HCT116 (cell line): ENCODE results near the gene CYP11A1. TPM values are rescaled to one million over a fixed set of nuclear protein-coding genes. Genes with fewer than 3 reads are reported as not detected.

Source experiments
- ATAC-seq: fragments of 200-7000 bp; cut with Tn5 transposase; 2 replicates; pipeline ENCODE4 v1.9.1; 2020; ENCODE audit warnings: mild to moderate bottlenecking, moderate library complexity
- BruUV-seq: library from RNA; stranded (reverse); fragments of 400-500 nt; replicated peaks from 2 replicates; lab custom pipeline; 2021; lab: Mats Ljungman, UMichigan
- CTCF ChIA-PET: fragments of 300-600 bp; sonication (Branson Sonifier 250); formaldehyde crosslinking; loops from one replicate; lab custom pipeline; 2021; ENCODE audit warnings: antibody characterized with exemption; lab: Charles Lee
- POLR2A ChIA-PET: fragments of 300-600, 350-600 bp; sonication (Branson Sonifier 250); formaldehyde crosslinking; loops from one replicate; lab custom pipeline; 2021; ENCODE audit warnings: antibody characterized with exemption; lab: Charles Lee
- RAD21 ChIA-PET, 2 experiments: fragments of 300-600 bp; sonication (Branson Sonifier 250); formaldehyde crosslinking; loops; one replicate each; lab custom pipeline; 2023; ENCODE audit warnings: low total read pairs in 2 of 2; ENCODE audit not compliant: uncharacterized antibody in 2 of 2, unreplicated experiment in 2 of 2, low non-redundant PET in 1 of 2; lab: Charles Lee
- DNase-seq: peaks from one replicate; pipeline ENCODE4 v3.0.0-alpha.2; 2010; ENCODE audit warnings: low read depth, low spot score
- H2AFZ ChIP-seq: fragments of 200-600 bp; shearing (Covaris generic), sonication (generic); 2 replicates; pipeline ENCODE4 v1.6.1; 2017; ENCODE audit warnings: low read depth, mixed run types, mixed read lengths, antibody characterized with exemption, low read length; ENCODE audit not compliant: poor library complexity, severe bottlenecking
- H3K27ac ChIP-seq: 2 replicates; pipeline ENCODE4 v1.5.1; 2012; ENCODE audit warnings: low read depth, low read length
- H3K27me3 ChIP-seq: fragments of 200-600 bp; sonication (generic); 2 replicates; pipeline ENCODE4 v1.6.1; 2016; ENCODE audit warnings: mixed run types, low read length, mixed read lengths; ENCODE audit not compliant: insufficient read depth
- H3K36me3 ChIP-seq, 2 experiments: fragments of 200-500 bp in 1 of 2; fragments of 200-600 bp in 1 of 2; sonication (Bioruptor generic) in 1 of 2; sonication (generic) in 1 of 2; 2 replicates each; pipeline versions ENCODE4 v1.5.1 to v1.6.1; 2014 to 2016; ENCODE audit warnings: low read length in 2 of 2, inconsistent platforms in 1 of 2, mixed read lengths in 1 of 2, mixed run types in 1 of 2; ENCODE audit not compliant: insufficient read depth in 2 of 2, control insufficient read depth in 1 of 2
- H3K4me1 ChIP-seq, 2 experiments: fragments of 200-600 bp in 1 of 2; sonication (generic) in 1 of 2; 2 replicates each; pipeline versions ENCODE4 v1.5.1 to v1.6.1; 2012 to 2017; ENCODE audit warnings: low read length in 2 of 2, inconsistent platforms in 1 of 2, mild to moderate bottlenecking in 1 of 2, mixed read lengths in 1 of 2, mixed run types in 1 of 2, moderate library complexity in 1 of 2; ENCODE audit not compliant: insufficient read depth in 2 of 2, control insufficient read depth in 1 of 2
- H3K4me2 ChIP-seq: fragments of 200-600 bp; sonication (generic); 2 replicates; pipeline ENCODE4 v1.6.1; 2017; ENCODE audit warnings: mixed run types, low read length, mixed read lengths
- H3K4me3 ChIP-seq, 2 experiments: fragments of 200-600 bp in 1 of 2; sonication (generic) in 1 of 2; replicated peaks in 1 of 2; 2 replicates each; pipeline ENCODE4 v1.5.1; 2011 to 2016; ENCODE audit warnings: low read length in 2 of 2, control low read depth in 1 of 2, low read depth in 1 of 2, mild to moderate bottlenecking in 1 of 2, mixed read lengths in 1 of 2, mixed run types in 1 of 2
- H3K79me2 ChIP-seq: fragments of 200-600 bp; sonication (generic); 2 replicates; pipeline ENCODE4 v1.6.1; 2017; ENCODE audit warnings: mild to moderate bottlenecking, mixed run types, low read length, moderate library complexity, mixed read lengths; ENCODE audit not compliant: insufficient read depth
- H3K9ac ChIP-seq: fragments of 200-600 bp; sonication (generic); 2 replicates; pipeline ENCODE4 v1.6.1; 2016; ENCODE audit warnings: low read length, mixed read lengths
- H3K9me2 ChIP-seq: fragments of 200-600 bp; sonication (generic), shearing (Covaris generic); 2 replicates; pipeline ENCODE4 v1.6.1; 2017; ENCODE audit warnings: mixed run types, mild to moderate bottlenecking, moderate library complexity; ENCODE audit not compliant: insufficient read depth
- H3K9me3 ChIP-seq, 2 experiments: fragments of 200-500 bp in 1 of 2; fragments of 200-600 bp in 1 of 2; sonication (Bioruptor generic) in 1 of 2; sonication (generic) in 1 of 2; 2 replicates each; pipeline ENCODE4 v1.6.1; 2014 to 2017; ENCODE audit warnings: low read length in 2 of 2, mixed read lengths in 2 of 2, inconsistent platforms in 1 of 2, low read depth in 1 of 2, mild to moderate bottlenecking in 1 of 2, mixed run types in 1 of 2, moderate library complexity in 1 of 2; ENCODE audit not compliant: control insufficient read depth in 1 of 2, insufficient read depth in 1 of 2
- H4K20me1 ChIP-seq: fragments of 200-600 bp; sonication (generic), shearing (Covaris generic); 2 replicates; pipeline ENCODE4 v1.6.1; 2017; ENCODE audit warnings: mixed run types, mild to moderate bottlenecking, moderate library complexity; ENCODE audit not compliant: insufficient read depth
- ATF3 ChIP-seq: IDR thresholded peaks from 2 replicates; pipeline ENCODE4 v1.6.1; 2012
- CBX3 ChIP-seq: IDR thresholded peaks from 2 replicates; pipeline ENCODE4 v1.6.1; 2012; ENCODE audit warnings: low read depth
- CEBPB ChIP-seq: IDR thresholded peaks from 2 replicates; pipeline ENCODE4 v1.6.1; 2012; ENCODE audit warnings: low read depth
- ELF1 ChIP-seq: IDR thresholded peaks from 2 replicates; pipeline ENCODE4 v1.6.1; 2012; ENCODE audit warnings: low read depth, borderline replicate concordance
- EZH2 ChIP-seq: fragments of 200-600 bp; sonication (generic); IDR thresholded peaks from 2 replicates; pipeline ENCODE4 v1.6.1; 2017; ENCODE audit warnings: antibody characterized with exemption, mixed run types
- EZH2phosphoT487 ChIP-seq: fragments of 200-600 bp; IDR thresholded peaks from 2 replicates; pipeline ENCODE4 v1.6.1; 2018; ENCODE audit warnings: antibody characterized with exemption, borderline replicate concordance
- FOSL1 ChIP-seq: IDR thresholded peaks from 2 replicates; pipeline ENCODE4 v1.6.1; 2012; ENCODE audit warnings: low read depth
- JUND ChIP-seq: IDR thresholded peaks from 2 replicates; pipeline ENCODE4 v1.6.1; 2012
- MAX ChIP-seq: IDR thresholded peaks from 2 replicates; pipeline ENCODE4 v1.6.1; 2012
- POLR2A ChIP-seq: IDR thresholded peaks from 2 replicates; pipeline ENCODE4 v1.7.0; 2011; ENCODE audit warnings: borderline replicate concordance; ENCODE audit not compliant: insufficient read depth, insufficient read length; ENCODE audit errors: extremely low read depth
- POLR2AphosphoS5 ChIP-seq: IDR thresholded peaks from 2 replicates; pipeline ENCODE4 v1.6.1; 2011; ENCODE audit warnings: mild to moderate bottlenecking, low read depth, low read length, moderate library complexity
- RAD21 ChIP-seq: IDR thresholded peaks from 2 replicates; pipeline ENCODE4 v1.6.1; 2012; ENCODE audit warnings: low read depth, mild to moderate bottlenecking
- REST ChIP-seq: IDR thresholded peaks from 2 replicates; pipeline ENCODE4 v1.6.1; 2012; ENCODE audit warnings: low read depth
- SIN3A ChIP-seq: IDR thresholded peaks from 2 replicates; pipeline ENCODE4 v1.6.1; 2012; ENCODE audit warnings: low read depth
- SP1 ChIP-seq: IDR thresholded peaks from 2 replicates; pipeline ENCODE4 v1.6.1; 2012; ENCODE audit warnings: low read depth
- SRF ChIP-seq: IDR thresholded peaks from 2 replicates; pipeline ENCODE4 v1.6.1; 2012; ENCODE audit warnings: low read depth
- YY1 ChIP-seq: IDR thresholded peaks from 2 replicates; pipeline ENCODE4 v1.6.1; 2011; ENCODE audit warnings: low read length, low read depth, moderate library complexity, mild to moderate bottlenecking; ENCODE audit not compliant: insufficient replicate concordance; ENCODE audit errors: extremely low read depth
- ZBTB33 ChIP-seq: IDR thresholded peaks from 2 replicates; pipeline ENCODE4 v1.6.1; 2011; ENCODE audit warnings: mild to moderate bottlenecking, low read length, moderate library complexity; ENCODE audit not compliant: insufficient replicate concordance; ENCODE audit errors: extremely low read depth
- ZFX ChIP-seq: fragments of 450-650 bp; IDR thresholded peaks from 2 replicates; pipeline ENCODE4 v1.6.1; 2017
- intact Hi-C: fragments of 100-400 bp; cut with micrococcal nuclease; formaldehyde crosslinking; loops from 2 replicates; pipeline ENCODE4 v1.10.0; 2022
- total RNA-seq: library from RNA; stranded (reverse); gene quantifications from one replicate; pipeline ENCODE4 v1.2.1, GENCODE V29; 2021; ENCODE audit not compliant: unreplicated experiment

CYP11A1 gene
- total RNA-seq, 1 experiment from 2014 or later = 0.57 TPM

GRCh38 chr15:74402337-74402841 is 34.9 kb upstream of the CYP11A1 start:
- Histone ChIP-seq H3K27ac (no peak overlapping the region), H3K4me2 (no peak overlapping the region), H3K9me2 (no peaks in the 10 kb centered on the region), H3K79me2 (no peaks in the 10 kb centered on the region), H3K4me1 (peaks cover 52 to 81% of the 10 kb centered on the region in 2 experiments), H2AFZ (no peak overlapping the region), H3K9me3 (no peaks in the 10 kb centered on the region), H3K36me3 (no peaks in the 10 kb centered on the region), H3K27me3 (no peaks in the 10 kb centered on the region), H3K9ac (no peak overlapping the region), H3K4me3 (no peak overlapping the region), H4K20me1 (no peaks in the 10 kb centered on the region)
- TF ChIP-seq ATF3 = no peak
- no peak for TF ChIP-seq MAX
- no peak for TF ChIP-seq YY1
- TF ChIP-seq ELF1 = no peak
- no peak for TF ChIP-seq FOSL1
- TF ChIP-seq CEBPB = no peak
- no peak for TF ChIP-seq JUND
- no peak for TF ChIP-seq POLR2AphosphoS5
- TF ChIP-seq EZH2 = no peak
- TF ChIP-seq SP1 = no peak
- TF ChIP-seq CBX3 = no peak
- TF ChIP-seq SRF = no peak
- TF ChIP-seq EZH2phosphoT487 = no peak
- TF ChIP-seq POLR2A = no peak
- no peak for TF ChIP-seq SIN3A
- TF ChIP-seq ZFX = no peak
- no peak for TF ChIP-seq REST
- no peak for TF ChIP-seq RAD21
- no peak for TF ChIP-seq ZBTB33
- DNase-seq (no peak), ATAC-seq (no peak)
- ChIA-PET RAD21 (no interaction called here), POLR2A (interaction anchor here (0.6 kb wide), 1 partner anchor 622 kb away, joined by 3 read pairs; no protein-coding TSS in a partner anchor), CTCF (no interaction called here)
- intact Hi-C loops = no loop called here
- no TSS peak for BruUV-seq
